ENCODE results near the gene TMEM120B. TPM values are rescaled to one million over a fixed set of nuclear protein-coding genes. Genes with fewer than 3 reads are reported as not detected.

The TMEM120B gene
- total and polyA plus RNA-seq, 8 donors = 8.5 to 17.7 (median 12.0) TPM

DNA sequence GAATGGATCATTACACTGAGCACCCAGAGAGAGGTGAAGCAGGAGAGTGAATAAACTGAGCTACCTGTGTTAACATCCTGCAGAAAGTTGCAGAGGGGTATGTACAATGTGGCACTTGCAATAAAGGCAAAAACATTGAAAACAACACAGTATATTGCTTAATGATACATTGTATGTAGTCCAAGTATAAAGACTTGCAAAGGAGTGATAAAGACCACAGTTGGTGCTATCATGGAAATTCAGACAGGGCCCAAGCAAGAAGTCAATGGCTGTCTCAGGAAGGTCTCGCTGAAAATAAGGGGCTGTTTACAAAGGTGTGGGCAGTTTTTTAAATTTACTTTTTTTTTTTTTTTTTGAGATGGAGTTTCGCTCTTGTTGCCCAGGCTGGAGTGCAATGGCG lies 10.0 kb downstream of the TMEM120B start:
- Histone ChIP-seq H3K9me3 (no peaks in the 10 kb centered on the region), H3K4me3 (no peak overlapping the region), H3K4me1 (no peaks in the 10 kb centered on the region), H3K27ac (no peak overlapping the region), H3K27me3 (no peaks in the 10 kb centered on the region), H3K36me3 (no peaks in the 10 kb centered on the region)
- TF ChIP-seq CTCF (IDR thresholded peaks at IDR 0.05) = no peak
- intact Hi-C loops (cut with DNase I) = no loop called here
- no peak for ATAC-seq
- DNase-seq = no peak

DNA sequence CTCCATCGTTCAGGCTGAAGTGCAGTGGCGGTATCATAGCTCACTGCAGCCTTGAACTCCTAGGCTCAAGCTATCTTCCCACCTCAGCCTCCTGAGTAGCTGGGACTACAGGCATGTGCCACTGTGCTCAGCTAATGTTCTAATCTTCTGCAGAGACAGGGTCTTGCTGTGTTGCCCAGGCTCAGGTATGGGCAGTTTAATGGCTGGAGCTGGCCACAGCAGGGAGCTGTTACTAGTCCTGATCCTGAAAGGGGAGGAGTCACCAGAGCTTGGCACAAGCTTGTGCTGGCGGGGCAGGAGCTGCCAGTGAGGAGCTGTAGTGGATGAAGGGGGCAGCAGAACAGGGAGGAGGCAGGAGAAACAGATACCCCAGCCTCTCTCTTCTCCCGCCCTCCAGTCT lies 10.6 kb downstream of the TMEM120B start:
- intact Hi-C loops (cut with DNase I) = no loop called here

GRCh38 chr12:121724925-121725324 lies 12.4 kb downstream of the TMEM120B start:
- Histone ChIP-seq H3K4me1 (no peaks in the 10 kb centered on the region), H3K27me3 (no peaks in the 10 kb centered on the region), H3K4me3 (no peak overlapping the region), H3K9me3 (no peaks in the 10 kb centered on the region), H3K36me3 (no peaks in the 10 kb centered on the region), H3K27ac (no peak overlapping the region)
- DNase-seq = no peak
- no peak for ATAC-seq
- intact Hi-C loops (cut with DNase I) = no loop called here
- no peak for TF ChIP-seq CTCF (IDR thresholded peaks at IDR 0.05)

More for the DNA sequence above, 10.6 kb downstream of the TMEM120B start:
- Histone ChIP-seq H3K27ac (no peak overlapping the region), H3K36me3 (no peaks in the 10 kb centered on the region), H3K4me3 (no peak overlapping the region), H3K27me3 (no peaks in the 10 kb centered on the region), H3K4me1 (no peaks in the 10 kb centered on the region), H3K9me3 (no peaks in the 10 kb centered on the region)
- no peak for TF ChIP-seq CTCF (IDR thresholded peaks at IDR 0.05)
- no peak for DNase-seq
- ATAC-seq = no peak

GRCh38 chr12:121725423-121725822 lies 12.9 kb downstream of the TMEM120B start:
- H3K4me1 ChIP-seq = no peaks in the 10 kb centered on the region
- no peaks in the 10 kb centered on the region for H3K36me3 ChIP-seq
- no peak for TF ChIP-seq CTCF (IDR thresholded peaks at IDR 0.05)
- no peak for ATAC-seq
- intact Hi-C loops (cut with DNase I) = no loop called here
- no peak overlapping the region for H3K27ac ChIP-seq
- H3K4me3 ChIP-seq = no peak overlapping the region
- DNase-seq = no peak
- no peaks in the 10 kb centered on the region for H3K9me3 ChIP-seq
- no peaks in the 10 kb centered on the region for H3K27me3 ChIP-seq

DNA sequence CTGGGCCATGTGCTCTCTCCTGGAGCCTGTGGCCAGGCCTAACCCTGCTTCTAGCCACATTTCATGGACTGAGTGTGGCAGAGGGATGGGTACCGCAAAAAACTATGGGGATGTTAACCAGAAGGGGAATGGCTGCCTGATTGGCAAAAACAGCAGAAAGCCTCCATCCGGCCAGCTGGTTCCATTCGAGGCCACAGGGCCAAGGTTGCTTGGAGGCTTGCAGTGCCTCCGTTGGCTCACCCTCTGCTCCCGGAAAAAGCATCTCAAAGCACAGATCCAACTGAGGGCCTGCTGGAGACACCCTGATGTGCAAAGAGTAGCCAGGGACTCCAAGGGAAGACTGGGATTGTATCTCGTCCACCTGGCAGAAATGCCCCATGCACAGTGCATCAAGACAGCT lies 16.5 kb downstream of the TMEM120B start:
- no peaks in the 10 kb centered on the region for H3K9me3 ChIP-seq
- no peak overlapping the region for H3K4me3 ChIP-seq
- no peak for TF ChIP-seq CTCF (IDR thresholded peaks at IDR 0.05)
- intact Hi-C loops (cut with DNase I) = no loop called here
- DNase-seq (no peak), ATAC-seq (peak; percentile 19)
- no peaks in the 10 kb centered on the region for H3K27me3 ChIP-seq
- no peaks in the 10 kb centered on the region for H3K4me1 ChIP-seq
- no peaks in the 10 kb centered on the region for H3K36me3 ChIP-seq
- no peak overlapping the region for H3K27ac ChIP-seq
